ENCODE results near the gene ZNF888.
A peak's percentile ranks its signal among the peaks of the same experiment; 100 is the strongest.
"Not testable (repeated sequence)": the region's sequence is repeated elsewhere in the genome, so short reads cannot be mapped to it uniquely, and the experiment has no call there.

The ZNF888 gene

GRCh38 chr19:52922841-52923777, at the start of gene ZNF888:
ZNF888 (minus strand) TSS chr19:52923428; CDS start chr19:52917873, 5,555 bp downstream.
- DNase-seq: peak; percentile 44

GRCh38 chr19:52967772-52968171, 44.5 kb upstream of the ZNF888 start:
- no peak for DNase-seq

- no peak for DNase-seq
Measured at GRCh38 chr19:52963247-52963618, 40.0 kb upstream of the ZNF888 start.

- peak; percentile 90 for DNase-seq
Measured at GRCh38 chr19:52962394-52963246, 39.4 kb upstream of the ZNF888 start, which contains the start of gene ZNF816. ZNF816 (minus strand) TSS chr19:52962881; CDS start chr19:52956089, 6,792 bp downstream.

- no peak for DNase-seq
Measured at GRCh38 chr19:52961981-52962380, 38.8 kb upstream of the ZNF888 start.

GRCh38 chr19:52959613-52960295, 36.5 kb upstream of the ZNF888 start:
- DNase-seq: no peak

GRCh38 chr19:52957591-52957990, 34.4 kb upstream of the ZNF888 start:
- DNase-seq: no peak

GRCh38 chr19:52956917-52957316, 33.7 kb upstream of the ZNF888 start:
- DNase-seq: no peak

- DNase-seq: no peak
Measured at GRCh38 chr19:52949422-52949821, 26.2 kb upstream of the ZNF888 start.

- DNase-seq: no peak
Measured at GRCh38 chr19:52948025-52948770, 25.0 kb upstream of the ZNF888 start.

GRCh38 chr19:52946322-52947310, 23.4 kb upstream of the ZNF888 start:
- no peak for DNase-seq

GRCh38 chr19:52945652-52946321, 22.6 kb upstream of the ZNF888 start:
- DNase-seq: no peak

GRCh38 chr19:52944703-52945493, 21.7 kb upstream of the ZNF888 start:
- not testable (repeated sequence) for DNase-seq

- no peak for DNase-seq
Measured at GRCh38 chr19:52943884-52944643, 20.8 kb upstream of the ZNF888 start.

GRCh38 chr19:52943134-52943883, 20.1 kb upstream of the ZNF888 start:
- no peak for DNase-seq

GRCh38 chr19:52942386-52943133, 19.3 kb upstream of the ZNF888 start:
- DNase-seq: peak; percentile 56

GRCh38 chr19:52941941-52942385, 18.7 kb upstream of the ZNF888 start:
- DNase-seq: peak; percentile 40
